ENCODE data around the gene PPP1CB.

- TF ChIP-seq BHLHE40 (IDR thresholded peaks at IDR 0.05; ENCODE audit: borderline replicate concordance) (no peak), HDGF (IDR thresholded peaks at IDR 0.05; ENCODE audit: borderline replicate concordance) (no peak), FOXA1 (IDR thresholded peaks at IDR 0.05) (no peak), SP1 (IDR thresholded peaks at IDR 0.05) (no peak), PKNOX1 (IDR thresholded peaks at IDR 0.05) (no peak)
Observed at GRCh38 chr2:28713577-28714298, 37.9 kb upstream of the PPP1CB start.
